WTC11 (cell line): ENCODE results near the gene DYRK2.

Experiments used
- ETV6 ChIP-seq: sonication (generic); formaldehyde crosslinking; IDR thresholded peaks from 2 replicates; pipeline ENCODE4 v1.8.1; 2022; ENCODE audit warnings: mild to moderate bottlenecking, missing genetic modification reagents
- GRHL2 ChIP-seq: fragments of 250-450 bp; sonication (Bioruptor Pico); IDR thresholded peaks from 2 replicates; pipeline ENCODE4 v1.8.0; 2022; ENCODE audit warnings: mild to moderate bottlenecking, moderate library complexity; ENCODE audit not compliant: insufficient replicate concordance, severe bottlenecking
- IRF2 ChIP-seq: sonication (generic); formaldehyde crosslinking; IDR thresholded peaks from 2 replicates; pipeline ENCODE4 v1.8.0; 2022; ENCODE audit warnings: low read depth, missing genetic modification reagents, borderline replicate concordance
- PRRX2 ChIP-seq: fragments of 250-450 bp; sonication (Bioruptor Pico); IDR thresholded peaks from 2 replicates; pipeline ENCODE4 v1.8.0; 2021; ENCODE audit warnings: mild to moderate bottlenecking
- TEAD4 ChIP-seq: sonication (generic); formaldehyde crosslinking; IDR thresholded peaks from 2 replicates; pipeline ENCODE4 v1.8.0; 2022; ENCODE audit warnings: mild to moderate bottlenecking, missing genetic modification reagents
- TF ChIP-seq, protein P1 (sequence below): fragments of 200-600 bp; IDR thresholded peaks from 2 replicates; pipeline ENCODE4 v1.8.0; 2022; ENCODE audit warnings: antibody characterized with exemption
- TF ChIP-seq, protein P2 (sequence below): sonication (generic); formaldehyde crosslinking; conservative IDR thresholded peaks from 2 replicates; pipeline ENCODE4 v1.8.1; 2022; ENCODE audit warnings: mild to moderate bottlenecking, missing genetic modification reagents
- TF ChIP-seq, protein P3 (sequence below): fragments of 250-450 bp; sonication (Bioruptor Pico); IDR thresholded peaks from 2 replicates; pipeline ENCODE4 v1.9.0; 2021; ENCODE audit warnings: mild to moderate bottlenecking, borderline replicate concordance

DNA sequence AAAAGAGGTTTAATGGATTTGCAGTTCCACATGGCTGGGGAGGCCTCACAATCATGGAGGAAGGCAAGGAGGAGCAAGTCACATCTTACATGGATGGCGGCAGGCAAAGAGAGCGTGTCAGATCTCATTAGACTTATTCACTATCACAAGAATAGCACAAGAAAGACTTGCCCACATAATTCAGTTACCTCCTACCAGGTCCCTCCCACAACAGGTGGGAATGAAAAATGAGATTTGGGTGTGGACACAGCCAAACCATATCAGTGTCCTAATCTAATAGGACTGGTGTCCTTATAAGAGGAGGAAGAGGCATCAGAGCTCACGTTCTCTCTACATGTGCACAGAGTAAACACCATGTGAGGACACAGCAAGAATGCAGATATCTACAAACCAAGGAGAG lies 25.9 kb downstream of the DYRK2 start:
- TF ChIP-seq GRHL2 (CRISPR knock-in tag): no peak
- TF ChIP-seq, protein P1, sequence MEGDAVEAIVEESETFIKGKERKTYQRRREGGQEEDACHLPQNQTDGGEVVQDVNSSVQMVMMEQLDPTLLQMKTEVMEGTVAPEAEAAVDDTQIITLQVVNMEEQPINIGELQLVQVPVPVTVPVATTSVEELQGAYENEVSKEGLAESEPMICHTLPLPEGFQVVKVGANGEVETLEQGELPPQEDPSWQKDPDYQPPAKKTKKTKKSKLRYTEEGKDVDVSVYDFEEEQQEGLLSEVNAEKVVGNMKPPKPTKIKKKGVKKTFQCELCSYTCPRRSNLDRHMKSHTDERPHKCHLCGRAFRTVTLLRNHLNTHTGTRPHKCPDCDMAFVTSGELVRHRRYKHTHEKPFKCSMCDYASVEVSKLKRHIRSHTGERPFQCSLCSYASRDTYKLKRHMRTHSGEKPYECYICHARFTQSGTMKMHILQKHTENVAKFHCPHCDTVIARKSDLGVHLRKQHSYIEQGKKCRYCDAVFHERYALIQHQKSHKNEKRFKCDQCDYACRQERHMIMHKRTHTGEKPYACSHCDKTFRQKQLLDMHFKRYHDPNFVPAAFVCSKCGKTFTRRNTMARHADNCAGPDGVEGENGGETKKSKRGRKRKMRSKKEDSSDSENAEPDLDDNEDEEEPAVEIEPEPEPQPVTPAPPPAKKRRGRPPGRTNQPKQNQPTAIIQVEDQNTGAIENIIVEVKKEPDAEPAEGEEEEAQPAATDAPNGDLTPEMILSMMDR: no peak
- TF ChIP-seq TEAD4 (CRISPR knock-in tag): no peak
- TF ChIP-seq, protein P2, sequence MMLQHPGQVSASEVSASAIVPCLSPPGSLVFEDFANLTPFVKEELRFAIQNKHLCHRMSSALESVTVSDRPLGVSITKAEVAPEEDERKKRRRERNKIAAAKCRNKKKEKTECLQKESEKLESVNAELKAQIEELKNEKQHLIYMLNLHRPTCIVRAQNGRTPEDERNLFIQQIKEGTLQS (CRISPR knock-in tag): no peak
- no peak for TF ChIP-seq ETV6
- TF ChIP-seq PRRX2 (CRISPR knock-in tag): no peak
- no peak for TF ChIP-seq IRF2 (CRISPR knock-in tag)
- TF ChIP-seq, protein P3, sequence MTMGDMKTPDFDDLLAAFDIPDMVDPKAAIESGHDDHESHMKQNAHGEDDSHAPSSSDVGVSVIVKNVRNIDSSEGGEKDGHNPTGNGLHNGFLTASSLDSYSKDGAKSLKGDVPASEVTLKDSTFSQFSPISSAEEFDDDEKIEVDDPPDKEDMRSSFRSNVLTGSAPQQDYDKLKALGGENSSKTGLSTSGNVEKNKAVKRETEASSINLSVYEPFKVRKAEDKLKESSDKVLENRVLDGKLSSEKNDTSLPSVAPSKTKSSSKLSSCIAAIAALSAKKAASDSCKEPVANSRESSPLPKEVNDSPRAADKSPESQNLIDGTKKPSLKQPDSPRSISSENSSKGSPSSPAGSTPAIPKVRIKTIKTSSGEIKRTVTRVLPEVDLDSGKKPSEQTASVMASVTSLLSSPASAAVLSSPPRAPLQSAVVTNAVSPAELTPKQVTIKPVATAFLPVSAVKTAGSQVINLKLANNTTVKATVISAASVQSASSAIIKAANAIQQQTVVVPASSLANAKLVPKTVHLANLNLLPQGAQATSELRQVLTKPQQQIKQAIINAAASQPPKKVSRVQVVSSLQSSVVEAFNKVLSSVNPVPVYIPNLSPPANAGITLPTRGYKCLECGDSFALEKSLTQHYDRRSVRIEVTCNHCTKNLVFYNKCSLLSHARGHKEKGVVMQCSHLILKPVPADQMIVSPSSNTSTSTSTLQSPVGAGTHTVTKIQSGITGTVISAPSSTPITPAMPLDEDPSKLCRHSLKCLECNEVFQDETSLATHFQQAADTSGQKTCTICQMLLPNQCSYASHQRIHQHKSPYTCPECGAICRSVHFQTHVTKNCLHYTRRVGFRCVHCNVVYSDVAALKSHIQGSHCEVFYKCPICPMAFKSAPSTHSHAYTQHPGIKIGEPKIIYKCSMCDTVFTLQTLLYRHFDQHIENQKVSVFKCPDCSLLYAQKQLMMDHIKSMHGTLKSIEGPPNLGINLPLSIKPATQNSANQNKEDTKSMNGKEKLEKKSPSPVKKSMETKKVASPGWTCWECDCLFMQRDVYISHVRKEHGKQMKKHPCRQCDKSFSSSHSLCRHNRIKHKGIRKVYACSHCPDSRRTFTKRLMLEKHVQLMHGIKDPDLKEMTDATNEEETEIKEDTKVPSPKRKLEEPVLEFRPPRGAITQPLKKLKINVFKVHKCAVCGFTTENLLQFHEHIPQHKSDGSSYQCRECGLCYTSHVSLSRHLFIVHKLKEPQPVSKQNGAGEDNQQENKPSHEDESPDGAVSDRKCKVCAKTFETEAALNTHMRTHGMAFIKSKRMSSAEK (CRISPR knock-in tag): no peak
